Measurements from ENCODE around the gene ETV6. TPM values are rescaled to one million over a fixed set of nuclear protein-coding genes. Genes with fewer than 3 reads are reported as not detected.

ETV6 gene
- total and polyA plus RNA-seq, 2 of the 8 experiments (the other 6 are each of a cell fraction or from before 2014, with no cell fraction given), result 5.5 to 23.9 TPM

GRCh38 chr12:11653215-11653753, 3.8 kb downstream of the ETV6 start:
- FAIRE-seq (no peak), DNase-seq (ENCODE audit: low read depth in 1 of 2, low spot score in 2 of 2) (no peak)
- Histone ChIP-seq H3K4ac (replicated peaks; ENCODE audit: insufficient read length, low read depth, low read length) (no peak overlapping the region), H3K36me3 (ENCODE audit: control insufficient read depth in 2 of 4, insufficient read depth in 4 of 4, low read length in 3 of 4) (no peaks in the 10 kb centered on the region), H3K9me3 (ENCODE audit: insufficient read depth in 2 of 2, low read depth in 1 of 2, low read length in 1 of 2) (no peaks in the 10 kb centered on the region), H3K23ac (ENCODE audit: insufficient read length) (no peak overlapping the region), H2BK20ac (ENCODE audit: low read length) (peak overlapping the region; percentile 99), H3K79me1 (ENCODE audit: low read depth, low read length) (peaks cover 8% of the 10 kb centered on the region), H3K27me3 (replicated peaks in 1 of 4; ENCODE audit: control insufficient read depth in 3 of 4, extremely low read depth in 1 of 4, insufficient read depth in 3 of 4, low read length in 3 of 4) (no peaks in the 10 kb centered on the region), H2AFZ (ENCODE audit: low read length) (no peak overlapping the region), H2BK5ac (ENCODE audit: low read depth, low read length) (peak overlapping the region; percentile 64), H4K20me1 (replicated peaks in 1 of 2; ENCODE audit: control insufficient read depth in 1 of 2, insufficient read depth in 2 of 2, low read length in 2 of 2) (no peaks in the 10 kb centered on the region), H4K5ac (ENCODE audit: insufficient read length, low read depth, low read length) (no peak overlapping the region), H2BK15ac (ENCODE audit: low read length) (peak overlapping the region; percentile 90; the same call in 1 of the 2 replicates), H2AK5ac (ENCODE audit: low read depth, low read length) (peak overlapping the region; percentile 91), H3K4me3 (ENCODE audit: extremely low read depth in 1 of 4, insufficient read depth in 2 of 4, low read depth in 3 of 4, low read length in 4 of 4) (no peak overlapping the region), H2BK120ac (replicated peaks; ENCODE audit: low read depth, low read length) (no peak overlapping the region), H3K23me2 (ENCODE audit: low read depth, low read length) (peaks cover 6% of the 10 kb centered on the region), H3K56ac (replicated peaks; ENCODE audit: insufficient read length, low read depth, low read length) (no peak overlapping the region), H3K18ac (ENCODE audit: extremely low read depth, low read length) (peak overlapping the region; percentile 62; the same call in 1 of the 2 replicates), H4K91ac (replicated peaks; ENCODE audit: insufficient read length, low read length) (no peak overlapping the region), H3K4me1 (replicated peaks in 1 of 4; ENCODE audit: control insufficient read depth in 3 of 4, insufficient read depth in 4 of 4, low read length in 3 of 4) (peaks cover 5 to 30% (median 12%) of the 10 kb centered on the region in 4 experiments), H4K8ac (ENCODE audit: extremely low read depth, insufficient read depth, low read length) (no peak overlapping the region), H2BK12ac (ENCODE audit: low read depth, low read length) (no peak overlapping the region; the same call in 1 of the 2 replicates), H3K27ac (ENCODE audit: low read depth, low read length) (no peak overlapping the region), H3K9ac (replicated peaks in 1 of 4; ENCODE audit: extremely low read depth in 1 of 4, low read depth in 3 of 4, low read length in 3 of 4) (no peak overlapping the region), H3K79me2 (ENCODE audit: control insufficient read depth in 1 of 2, insufficient read depth in 2 of 2, low read length in 2 of 2) (peaks cover 14 to 78% of the 10 kb centered on the region in 2 experiments), H3K4me2 (ENCODE audit: insufficient read depth in 1 of 2, low read depth in 2 of 2, low read length in 2 of 2) (peak overlapping the region in 1 of 2 experiments; percentile 83; a peak in 1 of 4 replicates), H3K14ac (ENCODE audit: insufficient read length) (no peak overlapping the region)
- ChIA-PET POLR2A (ENCODE audit: partially characterized antibody) (no interaction called here), CTCF (ENCODE audit: partially characterized antibody) (no interaction called here)
- WGBS, 2 experiments (ENCODE audit: extremely low coverage in 1 of 2, insufficient coverage in 1 of 2, insufficient read length in 1 of 2, insufficient replicate concordance in 2 of 2, low coverage in 1 of 2, low lambda C conversion rate in 2 of 2, missing lambda C conversion rate in 1 of 2), result 89% methylated on average over 6 of the region's 7 CpGs; no CpG with 5 or more reads in 1 of the 2 experiments
- TF ChIP-seq POLR2A (IDR thresholded peaks at IDR 0.05; ENCODE audit: control extremely low read depth in 1 of 2, low read depth in 2 of 2, low read length in 2 of 2), result no peak
- no peak for TF ChIP-seq SIN3A (conservative IDR thresholded peaks at IDR 0.05 in 1 of 2, IDR thresholded peaks at IDR 0.05 in 1 of 2; ENCODE audit: low read depth in 1 of 2, low read length in 2 of 2)
- no peak for TF ChIP-seq TAF1 (IDR thresholded peaks at IDR 0.05; ENCODE audit: low read depth, low read length)
- TF ChIP-seq GABPA (IDR thresholded peaks at IDR 0.05; ENCODE audit: borderline replicate concordance, insufficient read depth, low read length), result no peak
- TF ChIP-seq MAFK (IDR thresholded peaks at IDR 0.05; ENCODE audit: low read depth, low read length), result no peak
- no peak for TF ChIP-seq RAD21 (IDR thresholded peaks at IDR 0.05 in 1 of 2, conservative IDR thresholded peaks at IDR 0.05 in 1 of 2; ENCODE audit: low read depth in 2 of 2, low read length in 2 of 2)
- no peak for TF ChIP-seq SP2 (IDR thresholded peaks at IDR 0.05; ENCODE audit: low read length)
- TF ChIP-seq RNF2 (IDR thresholded peaks at IDR 0.05; ENCODE audit: borderline replicate concordance, low read depth, low read length, missing control alignments, poor library complexity, severe bottlenecking), result no peak
- TF ChIP-seq CBX8 (IDR thresholded peaks at IDR 0.05; ENCODE audit: borderline replicate concordance, low read depth, low read length), result no peak
- TF ChIP-seq, protein P1, sequence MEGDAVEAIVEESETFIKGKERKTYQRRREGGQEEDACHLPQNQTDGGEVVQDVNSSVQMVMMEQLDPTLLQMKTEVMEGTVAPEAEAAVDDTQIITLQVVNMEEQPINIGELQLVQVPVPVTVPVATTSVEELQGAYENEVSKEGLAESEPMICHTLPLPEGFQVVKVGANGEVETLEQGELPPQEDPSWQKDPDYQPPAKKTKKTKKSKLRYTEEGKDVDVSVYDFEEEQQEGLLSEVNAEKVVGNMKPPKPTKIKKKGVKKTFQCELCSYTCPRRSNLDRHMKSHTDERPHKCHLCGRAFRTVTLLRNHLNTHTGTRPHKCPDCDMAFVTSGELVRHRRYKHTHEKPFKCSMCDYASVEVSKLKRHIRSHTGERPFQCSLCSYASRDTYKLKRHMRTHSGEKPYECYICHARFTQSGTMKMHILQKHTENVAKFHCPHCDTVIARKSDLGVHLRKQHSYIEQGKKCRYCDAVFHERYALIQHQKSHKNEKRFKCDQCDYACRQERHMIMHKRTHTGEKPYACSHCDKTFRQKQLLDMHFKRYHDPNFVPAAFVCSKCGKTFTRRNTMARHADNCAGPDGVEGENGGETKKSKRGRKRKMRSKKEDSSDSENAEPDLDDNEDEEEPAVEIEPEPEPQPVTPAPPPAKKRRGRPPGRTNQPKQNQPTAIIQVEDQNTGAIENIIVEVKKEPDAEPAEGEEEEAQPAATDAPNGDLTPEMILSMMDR (IDR thresholded peaks at IDR 0.05; ENCODE audit: control extremely low read depth in 1 of 3, insufficient read depth in 1 of 3, low read depth in 1 of 3, low read length in 3 of 3), result no peak

Measured in H1 (cell line).